Stimulated activated memory B cell treated with anti-CD40 and anti-IgM and Interleukin-4, amounts not matched to agents 10 μg/mL and 1 μg/mL and 100 μg/mL, for 72 hours (primary cell): ENCODE results near the gene PPM1E.
A peak's percentile ranks its signal among the peaks of the same experiment; 100 is the strongest.
"Not testable (repeated sequence)": the region's sequence is repeated elsewhere in the genome, so short reads cannot be mapped to it uniquely, and the experiment has no call there.

Experiments
- ATAC-seq: fragments of 150-1000 bp; cut with Tn5 transposase; 2 replicates; pipeline ENCODE4 v1.10.0; 2021
- H3K27ac Mint-ChIP-seq: one replicate; pipeline ENCODE4 v1.8.0; 2022; ENCODE audit warnings: mild to moderate bottlenecking, mixed read lengths
- H3K27me3 Mint-ChIP-seq: one replicate; pipeline ENCODE4 v1.8.0; 2022; ENCODE audit warnings: mixed read lengths
- H3K36me3 Mint-ChIP-seq: one replicate; pipeline ENCODE4 v1.8.0; 2022; ENCODE audit warnings: mixed read lengths
- H3K4me1 Mint-ChIP-seq: one replicate; pipeline ENCODE4 v1.8.0; 2022; ENCODE audit warnings: mixed read lengths
- H3K4me3 Mint-ChIP-seq: one replicate; pipeline ENCODE4 v1.8.0; 2022; ENCODE audit warnings: mild to moderate bottlenecking, moderate library complexity, mixed read lengths
- H3K9me3 Mint-ChIP-seq: one replicate; pipeline ENCODE4 v1.8.0; 2022; ENCODE audit warnings: mixed read lengths

PPM1E gene

GRCh38 chr17:58757162-58757613 is 1.5 kb downstream of the PPM1E start:
- no peak for ATAC-seq
- H3K9me3 Mint-ChIP-seq: no peaks in the 10 kb centered on the region
- peak overlapping the region; percentile 48 for H3K27ac Mint-ChIP-seq
- H3K27me3 Mint-ChIP-seq: peaks cover 59% of the 10 kb centered on the region
- no peaks in the 10 kb centered on the region for H3K36me3 Mint-ChIP-seq
- H3K4me3 Mint-ChIP-seq: peak overlapping the region; percentile 89
- H3K4me1 Mint-ChIP-seq: peaks cover 16% of the 10 kb centered on the region

GRCh38 chr17:58758890-58759289 is 3.2 kb downstream of the PPM1E start:
- H3K9me3 Mint-ChIP-seq: no peaks in the 10 kb centered on the region
- no peak overlapping the region for H3K27ac Mint-ChIP-seq
- H3K4me1 Mint-ChIP-seq: peaks cover 16% of the 10 kb centered on the region
- no peak overlapping the region for H3K4me3 Mint-ChIP-seq
- H3K27me3 Mint-ChIP-seq: peaks cover 60% of the 10 kb centered on the region
- ATAC-seq: no peak
- no peaks in the 10 kb centered on the region for H3K36me3 Mint-ChIP-seq

GRCh38 chr17:58759522-58759921 is 3.9 kb downstream of the PPM1E start:
- Mint-ChIP-seq H3K36me3 (no peaks in the 10 kb centered on the region), H3K4me1 (peaks cover 16% of the 10 kb centered on the region), H3K9me3 (no peaks in the 10 kb centered on the region), H3K27me3 (peaks cover 54% of the 10 kb centered on the region), H3K27ac (no peak overlapping the region), H3K4me3 (no peak overlapping the region)
- no peak for ATAC-seq

- no peaks in the 10 kb centered on the region for H3K9me3 Mint-ChIP-seq
- H3K27me3 Mint-ChIP-seq: peaks cover 46% of the 10 kb centered on the region
- H3K4me1 Mint-ChIP-seq: peaks cover 16% of the 10 kb centered on the region
- H3K27ac Mint-ChIP-seq: no peak overlapping the region
- H3K36me3 Mint-ChIP-seq: no peaks in the 10 kb centered on the region
- ATAC-seq: no peak
- no peak overlapping the region for H3K4me3 Mint-ChIP-seq
Observed at GRCh38 chr17:58760248-58760647, 4.6 kb downstream of the PPM1E start.

- ATAC-seq: no peak
- peaks cover 30% of the 10 kb centered on the region for H3K27me3 Mint-ChIP-seq
- no peaks in the 10 kb centered on the region for H3K9me3 Mint-ChIP-seq
Observed at GRCh38 chr17:58763263-58763662, 7.6 kb downstream of the PPM1E start.

GRCh38 chr17:58764373-58764772 is 8.7 kb downstream of the PPM1E start:
- H3K9me3 Mint-ChIP-seq: no peaks in the 10 kb centered on the region
- ATAC-seq: no peak

More at GRCh38 chr17:58763263-58763662, 7.6 kb downstream of the PPM1E start:
- Mint-ChIP-seq H3K27ac (no peak overlapping the region), H3K36me3 (no peaks in the 10 kb centered on the region), H3K4me1 (peaks cover 7% of the 10 kb centered on the region), H3K4me3 (no peak overlapping the region)

GRCh38 chr17:58778482-58778881 is 22.8 kb downstream of the PPM1E start:
- not testable (repeated sequence) for H3K4me3 Mint-ChIP-seq

More at GRCh38 chr17:58764373-58764772, 8.7 kb downstream of the PPM1E start:
- H3K27ac Mint-ChIP-seq: no peak overlapping the region
- no peaks in the 10 kb centered on the region for H3K36me3 Mint-ChIP-seq
- H3K4me1 Mint-ChIP-seq: peaks cover 7% of the 10 kb centered on the region
- peaks cover 30% of the 10 kb centered on the region for H3K27me3 Mint-ChIP-seq
- H3K4me3 Mint-ChIP-seq: no peak overlapping the region

GRCh38 chr17:58779446-58779845 is 23.8 kb downstream of the PPM1E start:
- Mint-ChIP-seq H3K36me3 (no peaks in the 10 kb centered on the region), H3K27ac (no peak overlapping the region), H3K27me3 (no peaks in the 10 kb centered on the region), H3K4me3 (no peak overlapping the region), H3K4me1 (no peaks in the 10 kb centered on the region), H3K9me3 (no peaks in the 10 kb centered on the region)
- ATAC-seq: no peak

More at GRCh38 chr17:58778482-58778881, 22.8 kb downstream of the PPM1E start:
- not testable (repeated sequence) for ATAC-seq, H3K36me3 Mint-ChIP-seq, H3K27ac Mint-ChIP-seq, H3K9me3 Mint-ChIP-seq, H3K27me3 Mint-ChIP-seq, H3K4me1 Mint-ChIP-seq

- H3K4me3 Mint-ChIP-seq: no peak overlapping the region
- no peaks in the 10 kb centered on the region for H3K36me3 Mint-ChIP-seq
- H3K4me1 Mint-ChIP-seq: no peaks in the 10 kb centered on the region
- no peaks in the 10 kb centered on the region for H3K27me3 Mint-ChIP-seq
- H3K27ac Mint-ChIP-seq: no peak overlapping the region
- ATAC-seq: no peak
- H3K9me3 Mint-ChIP-seq: no peaks in the 10 kb centered on the region
Observed at GRCh38 chr17:58783380-58783779, 27.7 kb downstream of the PPM1E start.

GRCh38 chr17:58785097-58785496 is 29.4 kb downstream of the PPM1E start:
- Mint-ChIP-seq H3K4me3 (no peak overlapping the region), H3K4me1 (no peaks in the 10 kb centered on the region), H3K27ac (no peak overlapping the region), H3K9me3 (no peaks in the 10 kb centered on the region), H3K27me3 (no peaks in the 10 kb centered on the region), H3K36me3 (no peaks in the 10 kb centered on the region)
- no peak for ATAC-seq

GRCh38 chr17:58786586-58787295 is 31.1 kb downstream of the PPM1E start:
- no peak overlapping the region for H3K27ac Mint-ChIP-seq
- H3K27me3 Mint-ChIP-seq: no peaks in the 10 kb centered on the region
- no peak overlapping the region for H3K4me3 Mint-ChIP-seq
- no peaks in the 10 kb centered on the region for H3K4me1 Mint-ChIP-seq
- no peaks in the 10 kb centered on the region for H3K9me3 Mint-ChIP-seq
- ATAC-seq: no peak
- no peaks in the 10 kb centered on the region for H3K36me3 Mint-ChIP-seq

GRCh38 chr17:58788199-58788598 is 32.5 kb downstream of the PPM1E start:
- Mint-ChIP-seq H3K27me3 (no peaks in the 10 kb centered on the region), H3K9me3 (no peaks in the 10 kb centered on the region), H3K27ac (no peak overlapping the region), H3K4me1 (no peaks in the 10 kb centered on the region), H3K36me3 (no peaks in the 10 kb centered on the region), H3K4me3 (no peak overlapping the region)
- ATAC-seq: no peak

GRCh38 chr17:58789160-58789559 is 33.5 kb downstream of the PPM1E start:
- Mint-ChIP-seq H3K4me3 (no peak overlapping the region), H3K4me1 (no peaks in the 10 kb centered on the region), H3K9me3 (no peaks in the 10 kb centered on the region), H3K36me3 (no peaks in the 10 kb centered on the region), H3K27me3 (no peaks in the 10 kb centered on the region), H3K27ac (no peak overlapping the region)
- ATAC-seq: no peak

- ATAC-seq: no peak
- Mint-ChIP-seq H3K27ac (no peak overlapping the region), H3K27me3 (no peaks in the 10 kb centered on the region), H3K4me1 (no peaks in the 10 kb centered on the region), H3K36me3 (no peaks in the 10 kb centered on the region), H3K9me3 (peaks cover 3% of the 10 kb centered on the region), H3K4me3 (no peak overlapping the region)
Observed at GRCh38 chr17:58789831-58790230, 34.2 kb downstream of the PPM1E start.

GRCh38 chr17:58794508-58794907 is 38.9 kb downstream of the PPM1E start:
- H3K27me3 Mint-ChIP-seq, H3K27ac Mint-ChIP-seq, ATAC-seq, H3K9me3 Mint-ChIP-seq, H3K4me3 Mint-ChIP-seq, H3K4me1 Mint-ChIP-seq, H3K36me3 Mint-ChIP-seq: not testable (repeated sequence)

GRCh38 chr17:58802188-58802587 is 46.5 kb downstream of the PPM1E start:
- Mint-ChIP-seq H3K27ac (no peak overlapping the region), H3K36me3 (no peaks in the 10 kb centered on the region), H3K9me3 (peaks cover 5% of the 10 kb centered on the region), H3K4me1 (no peaks in the 10 kb centered on the region), H3K27me3 (peaks cover 30% of the 10 kb centered on the region), H3K4me3 (no peak overlapping the region)
- ATAC-seq: no peak
